Neuronal stem cell (in vitro differentiated cells): ENCODE results near the gene CALR.

ENCODE experiments used
- DNase-seq: peaks from one replicate; pipeline ENCODE4 v3.0.0-alpha.2; 2013; ENCODE audit warnings: low spot score
- H2AFZ ChIP-seq: one replicate; pipeline ENCODE4 v1.6.1; 2013; ENCODE audit warnings: mild to moderate bottlenecking, low read length, inconsistent platforms
- H2AK5ac ChIP-seq: 2 replicates; pipeline ENCODE4 v1.6.1; 2013; ENCODE audit warnings: low read depth, mild to moderate bottlenecking, inconsistent platforms, low read length, moderate library complexity, mixed read lengths
- H2BK120ac ChIP-seq: 2 replicates; pipeline ENCODE4 v1.6.1; 2013; ENCODE audit warnings: low read depth, mild to moderate bottlenecking, inconsistent platforms, low read length, moderate library complexity, mixed read lengths
- H2BK12ac ChIP-seq: one replicate; pipeline ENCODE4 v1.6.1; 2013; ENCODE audit warnings: low read length, inconsistent platforms
- H2BK15ac ChIP-seq: 2 replicates; pipeline ENCODE4 v1.6.1; 2013; ENCODE audit warnings: mild to moderate bottlenecking, low read length, inconsistent platforms, mixed read lengths
- H2BK5ac ChIP-seq: one replicate; pipeline ENCODE4 v1.6.1; 2013; ENCODE audit warnings: inconsistent platforms, mild to moderate bottlenecking, low read length, moderate library complexity
- H3K14ac ChIP-seq: one replicate; pipeline ENCODE4 v1.6.1; 2013; ENCODE audit warnings: low read length, inconsistent platforms
- H3K18ac ChIP-seq: 2 replicates; pipeline ENCODE4 v1.6.1; 2013; ENCODE audit warnings: low read length, inconsistent platforms
- H3K23ac ChIP-seq: 2 replicates; pipeline ENCODE4 v1.6.1; 2013; ENCODE audit warnings: low read depth, mild to moderate bottlenecking, mixed read lengths, low read length, inconsistent platforms; ENCODE audit not compliant: poor library complexity
- H3K27ac ChIP-seq: replicated peaks from 3 replicates; pipeline ENCODE4 v1.5.1; 2013; ENCODE audit warnings: low read length, inconsistent platforms
- H3K27me3 ChIP-seq, 3 experiments: 2 replicates each; pipeline ENCODE4 v1.6.1; 2013; ENCODE audit warnings: low read length in 3 of 3, mild to moderate bottlenecking in 2 of 3, inconsistent platforms in 1 of 3, low read depth in 1 of 3, mixed read lengths in 1 of 3, moderate library complexity in 1 of 3; ENCODE audit not compliant: control insufficient read depth in 3 of 3, insufficient read depth in 3 of 3
- H3K36me3 ChIP-seq, 2 donors: replicated peaks in 1 of 2; 2 replicates each; pipeline ENCODE4 v1.6.1; 2013; ENCODE audit warnings: low read length in 2 of 2; ENCODE audit not compliant: control insufficient read depth in 2 of 2, insufficient read depth in 2 of 2
- H3K4ac ChIP-seq: 2 replicates; pipeline ENCODE4 v1.6.1; 2013; ENCODE audit warnings: inconsistent platforms, mild to moderate bottlenecking, low read length, moderate library complexity
- H3K4me1 ChIP-seq, 2 donors: 1 replicate in 1 of 2; 2 replicates in 1 of 2; pipeline ENCODE4 v1.6.1; 2013; ENCODE audit warnings: low read length in 2 of 2, low read depth in 1 of 2; ENCODE audit not compliant: control insufficient read depth in 2 of 2, insufficient read depth in 1 of 2
- H3K4me2 ChIP-seq: one replicate; pipeline ENCODE4 v1.6.1; 2013; ENCODE audit warnings: mild to moderate bottlenecking, low read length, inconsistent platforms; ENCODE audit not compliant: insufficient read depth, poor library complexity, severe bottlenecking
- H3K4me3 ChIP-seq, 2 donors: 2 replicates each; pipeline ENCODE4 v1.5.1; 2013; ENCODE audit warnings: low read length in 2 of 2, mild to moderate bottlenecking in 2 of 2, inconsistent platforms in 1 of 2, moderate library complexity in 1 of 2
- H3K79me1 ChIP-seq: one replicate; pipeline ENCODE4 v1.6.1; 2013; ENCODE audit warnings: low read depth, mild to moderate bottlenecking, inconsistent platforms, low read length, moderate library complexity
- H3K9ac ChIP-seq: one replicate; pipeline ENCODE4 v1.6.1; 2013; ENCODE audit warnings: mild to moderate bottlenecking, low read depth, low read length, inconsistent platforms; ENCODE audit not compliant: poor library complexity
- H3K9me3 ChIP-seq, 2 donors: replicated peaks in 1 of 2; 2 replicates each; pipeline versions ENCODE3 to v1.6.1; 2013; ENCODE audit warnings: low read length in 2 of 2, mild to moderate bottlenecking in 2 of 2, inconsistent platforms in 1 of 2, low read depth in 1 of 2, mixed read lengths in 1 of 2, moderate library complexity in 1 of 2; ENCODE audit not compliant: control insufficient read depth in 2 of 2, insufficient read depth in 1 of 2
- H4K8ac ChIP-seq: one replicate; pipeline ENCODE4 v1.6.1; 2013; ENCODE audit warnings: low read depth, mild to moderate bottlenecking, inconsistent platforms, low read length, moderate library complexity
- H4K91ac ChIP-seq: one replicate; pipeline ENCODE4 v1.6.1; 2013; ENCODE audit warnings: low read length, low read depth, mild to moderate bottlenecking, inconsistent platforms; ENCODE audit not compliant: poor library complexity
- WGBS, 2 donors: extraction: QIAGEN DNeasy Blood & Tissue Kit; methylation state at CpG; one replicate each; pipeline ENCODE4 v1.1.7; 2013; ENCODE audit warnings: missing lambda C conversion rate in 2 of 2, mixed read lengths in 1 of 2; ENCODE audit not compliant: insufficient read length in 2 of 2, insufficient replicate concordance in 1 of 2; ENCODE audit errors: extremely low coverage in 2 of 2; 5-methylcytosine and 5-hydroxymethylcytosine counted together

Gene CALR

DNA sequence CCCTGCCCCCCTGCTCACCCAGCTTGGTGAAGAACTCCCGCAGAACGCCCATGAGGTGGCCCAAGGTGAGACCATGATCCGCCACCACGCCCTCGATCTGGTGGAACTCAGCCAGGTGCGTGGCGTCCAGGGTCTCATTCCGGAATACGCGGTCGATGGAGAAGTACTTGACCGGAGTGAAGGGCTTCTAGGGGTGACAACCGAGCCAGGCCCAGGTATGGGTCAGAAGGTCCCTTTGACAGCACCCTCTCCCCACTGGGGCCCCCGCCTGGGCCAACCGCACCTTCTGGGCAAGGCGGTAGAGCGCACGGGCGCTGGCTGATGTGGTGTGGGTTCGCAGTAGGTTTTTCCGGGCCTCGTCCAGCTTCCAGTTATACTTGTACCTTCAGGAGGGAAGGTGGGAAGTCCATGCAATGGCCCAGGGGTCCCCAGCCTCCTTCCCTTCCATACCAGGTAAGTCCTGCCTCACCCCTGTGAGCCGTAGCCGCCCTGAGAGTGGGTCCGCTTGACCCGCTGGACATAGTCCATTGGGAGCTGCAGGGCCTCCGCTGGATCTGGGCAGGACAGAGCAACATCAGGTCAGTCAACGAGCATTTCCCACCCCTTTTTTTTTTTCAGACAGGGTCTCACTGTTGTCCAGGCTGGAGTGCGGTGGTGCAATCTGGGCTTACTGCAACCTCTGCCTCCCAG is 13.6 kb upstream of the CALR start:
- no peaks in the 10 kb centered on the region for H3K27me3 ChIP-seq
- H2AK5ac ChIP-seq, result no peak overlapping the region
- no peak overlapping the region for H3K23ac ChIP-seq
- no peak overlapping the region for H4K8ac ChIP-seq
- DNase-seq, result no peak
- no peaks in the 10 kb centered on the region for H3K9me3 ChIP-seq
- no peak overlapping the region for H3K14ac ChIP-seq
- H2BK5ac ChIP-seq, result peak overlapping the region; percentile 24
- no peak overlapping the region for H2BK12ac ChIP-seq
- no peak overlapping the region for H3K4me3 ChIP-seq
- H3K4ac ChIP-seq, result no peak overlapping the region
- H2AFZ ChIP-seq, result no peak overlapping the region
- H3K18ac ChIP-seq, result no peak overlapping the region
- H3K36me3 ChIP-seq, result peaks cover 49 to 75% of the 10 kb centered on the region in 2 donors
- H3K9ac ChIP-seq, result no peak overlapping the region
- no CpG with 5 or more reads among the region's 29 CpGs for WGBS, 2 donors
- no peak overlapping the region for H3K4me2 ChIP-seq
- H3K79me1 ChIP-seq, result no peaks in the 10 kb centered on the region
- H4K91ac ChIP-seq, result no peak overlapping the region
- H2BK120ac ChIP-seq, result no peak overlapping the region
- H3K4me1 ChIP-seq, result no peaks in the 10 kb centered on the region
- H2BK15ac ChIP-seq, result no peak overlapping the region
- H3K27ac ChIP-seq, result no peak overlapping the region

DNA sequence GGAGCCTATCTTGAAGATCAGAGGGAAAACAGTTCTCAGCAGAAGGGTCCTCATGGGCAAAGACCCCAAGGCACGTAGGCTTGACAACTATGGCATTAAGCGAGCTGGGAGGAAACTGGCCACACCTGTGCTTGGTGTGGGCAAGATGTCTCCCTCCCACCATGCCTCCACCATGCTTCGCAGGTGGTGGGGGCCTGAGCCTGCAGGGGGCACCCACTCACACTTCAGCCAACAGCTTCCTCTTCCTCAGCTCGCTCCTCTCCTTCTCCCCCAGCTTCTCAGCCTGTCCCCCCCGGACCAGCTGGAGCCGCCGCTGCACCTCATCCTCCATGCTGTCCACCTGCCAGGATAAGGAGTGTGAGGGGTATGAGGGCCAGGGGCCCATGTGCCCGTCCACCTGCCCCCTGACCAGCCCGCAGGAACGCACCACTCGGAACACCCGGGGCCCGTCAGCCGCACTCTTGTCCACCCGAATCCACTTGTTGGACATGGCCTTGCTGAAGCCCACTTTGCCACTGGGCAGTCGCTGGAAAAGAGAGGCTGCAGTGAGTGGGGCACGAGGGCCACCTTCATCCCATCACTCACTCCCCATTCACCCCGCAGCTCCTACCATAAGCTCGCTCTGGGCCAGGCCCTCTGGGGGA is 8.3 kb upstream of the CALR start:
- WGBS, 2 donors, result no CpG with 5 or more reads among the region's 19 CpGs
- Histone ChIP-seq H3K9ac (no peak overlapping the region), H3K79me1 (peaks cover 12% of the 10 kb centered on the region)

GRCh38 chr19:12932392-12933286 is 5.8 kb upstream of the CALR start:
- Histone ChIP-seq H3K18ac (no peak overlapping the region), H3K4ac (peak overlapping the region; percentile 28), H3K4me1 (peaks cover 11 to 18% of the 10 kb centered on the region in 2 donors), H2AFZ (peak overlapping the region; percentile 88), H2BK12ac (no peak overlapping the region), H3K27ac (no peak overlapping the region), H4K8ac (no peak overlapping the region), H2BK15ac (no peak overlapping the region), H2BK120ac (no peak overlapping the region), H2BK5ac (no peak overlapping the region), H4K91ac (no peak overlapping the region), H3K23ac (no peak overlapping the region), H3K4me2 (peak overlapping the region; percentile 79), H3K79me1 (peaks cover 12% of the 10 kb centered on the region), H3K9ac (peak overlapping the region; percentile 99), H2AK5ac (no peak overlapping the region), H3K27me3 (no peaks in the 10 kb centered on the region), H3K9me3 (no peaks in the 10 kb centered on the region), H3K4me3 (peak overlapping the region; percentile 88 to 90), H3K14ac (no peak overlapping the region), H3K36me3 (peaks cover 25 to 35% of the 10 kb centered on the region in 2 donors)
- no CpG with 5 or more reads among the region's 16 CpGs for WGBS, 2 donors
- DNase-seq, result no peak

More for the DNA sequence above, 8.3 kb upstream of the CALR start:
- no peak overlapping the region for H3K4me2 ChIP-seq
- H3K4me3 ChIP-seq, result no peak overlapping the region
- H2AK5ac ChIP-seq, result no peak overlapping the region
- no peak for DNase-seq
- H3K27ac ChIP-seq, result no peak overlapping the region
- H3K4ac ChIP-seq, result no peak overlapping the region
- H2BK5ac ChIP-seq, result no peak overlapping the region
- peaks cover 8 to 13% of the 10 kb centered on the region in 2 donors for H3K4me1 ChIP-seq
- H3K14ac ChIP-seq, result no peak overlapping the region
- no peak overlapping the region for H2BK120ac ChIP-seq
- no peak overlapping the region for H2BK12ac ChIP-seq
- H3K9me3 ChIP-seq, result no peaks in the 10 kb centered on the region
- H3K18ac ChIP-seq, result no peak overlapping the region
- no peak overlapping the region for H4K91ac ChIP-seq
- H2AFZ ChIP-seq, result no peak overlapping the region
- peak overlapping the region; percentile 65 for H3K23ac ChIP-seq
- peaks cover 35 to 58% of the 10 kb centered on the region in 2 donors for H3K36me3 ChIP-seq
- H4K8ac ChIP-seq, result no peak overlapping the region
- H2BK15ac ChIP-seq, result no peak overlapping the region
- no peaks in the 10 kb centered on the region for H3K27me3 ChIP-seq
